Skeletal muscle tissue (tissue), 4 donors: ENCODE measurements around the gene WDR90. TPM values are rescaled to one million over a fixed set of nuclear protein-coding genes. Genes with fewer than 3 reads are reported as not detected.

Experiments
- H3K27ac ChIP-seq: one replicate; pipeline ENCODE4 v1.7.0; 2013; ENCODE audit warnings: mild to moderate bottlenecking, low read depth, low read length, inconsistent platforms
- H3K27me3 ChIP-seq, 3 donors: one replicate each; pipeline ENCODE4 v1.7.0; 2013; ENCODE audit warnings: low read length in 3 of 3; ENCODE audit not compliant: control insufficient read depth in 3 of 3, insufficient read depth in 3 of 3
- H3K36me3 ChIP-seq, 3 donors: one replicate each; pipeline ENCODE4 v1.7.0; 2013; ENCODE audit warnings: low read length in 3 of 3; ENCODE audit not compliant: control insufficient read depth in 3 of 3, insufficient read depth in 3 of 3
- H3K4me1 ChIP-seq, 3 donors: one replicate each; pipeline ENCODE4 v1.7.0; 2013; ENCODE audit warnings: low read length in 3 of 3, mild to moderate bottlenecking in 3 of 3; ENCODE audit not compliant: control insufficient read depth in 3 of 3, insufficient read depth in 3 of 3
- H3K4me3 ChIP-seq, 3 donors: one replicate each; pipeline ENCODE4 v1.7.0; 2013; ENCODE audit warnings: low read length in 3 of 3
- H3K9ac ChIP-seq, 3 donors: one replicate each; pipeline ENCODE4 v1.7.0; 2013; ENCODE audit warnings: low read length in 3 of 3, mild to moderate bottlenecking in 3 of 3, moderate library complexity in 2 of 3, low read depth in 1 of 3
- H3K9me3 ChIP-seq, 3 donors: one replicate each; pipeline ENCODE4 v1.7.0; 2013; ENCODE audit warnings: low read length in 3 of 3; ENCODE audit not compliant: control insufficient read depth in 3 of 3
- total RNA-seq: library from RNA; depleted of rRNA; stranded (reverse); fragments of >200 nt; gene quantifications from one replicate; pipeline ENCODE4 v1.2.3, GENCODE V29; 2014
- donor health status: Osteomylitis.

WDR90 gene
- total RNA-seq, 1 donor from 2014 or later = 6.3 TPM

GRCh38 chr16:679814-680624, 30.9 kb downstream of the WDR90 start, which contains the start of gene STUB1:
STUB1 (plus strand) TSS chr16:680410; CDS start chr16:680526, 116 bp downstream.
- H3K9me3 ChIP-seq = no peaks in the 10 kb centered on the region
- peak within 1 kb of the TSS; percentile 86 to 93 (median 88) for H3K9ac ChIP-seq
- H3K4me1 ChIP-seq = peaks cover 43 to 51% (median 48%) of the 10 kb centered on the region in 3 donors

GRCh38 chr16:680625-680945, 31.4 kb downstream of the WDR90 start:
- Histone ChIP-seq H3K27me3 (peaks cover 0 to 9% (median 0%) of the 10 kb centered on the region in 3 donors), H3K4me3 (peak overlapping the region; percentile 81 to 86 (median 85)), H3K27ac (peak overlapping the region; percentile 79), H3K36me3 (peaks cover 16 to 23% (median 22%) of the 10 kb centered on the region in 3 donors), H3K9ac (peak overlapping the region; percentile 86 to 93 (median 88)), H3K9me3 (no peaks in the 10 kb centered on the region), H3K4me1 (peaks cover 43 to 52% (median 50%) of the 10 kb centered on the region in 3 donors)

More at GRCh38 chr16:679814-680624, 30.9 kb downstream of the WDR90 start, which contains the start of gene STUB1:
- Histone ChIP-seq H3K27ac (peak within 1 kb of the TSS; percentile 79), H3K27me3 (peaks cover 0 to 13% (median 3%) of the 10 kb centered on the region in 3 donors), H3K4me3 (peak within 1 kb of the TSS; percentile 81 to 86 (median 85)), H3K36me3 (peaks cover 16 to 19% (median 18%) of the 10 kb centered on the region in 3 donors)

DNA sequence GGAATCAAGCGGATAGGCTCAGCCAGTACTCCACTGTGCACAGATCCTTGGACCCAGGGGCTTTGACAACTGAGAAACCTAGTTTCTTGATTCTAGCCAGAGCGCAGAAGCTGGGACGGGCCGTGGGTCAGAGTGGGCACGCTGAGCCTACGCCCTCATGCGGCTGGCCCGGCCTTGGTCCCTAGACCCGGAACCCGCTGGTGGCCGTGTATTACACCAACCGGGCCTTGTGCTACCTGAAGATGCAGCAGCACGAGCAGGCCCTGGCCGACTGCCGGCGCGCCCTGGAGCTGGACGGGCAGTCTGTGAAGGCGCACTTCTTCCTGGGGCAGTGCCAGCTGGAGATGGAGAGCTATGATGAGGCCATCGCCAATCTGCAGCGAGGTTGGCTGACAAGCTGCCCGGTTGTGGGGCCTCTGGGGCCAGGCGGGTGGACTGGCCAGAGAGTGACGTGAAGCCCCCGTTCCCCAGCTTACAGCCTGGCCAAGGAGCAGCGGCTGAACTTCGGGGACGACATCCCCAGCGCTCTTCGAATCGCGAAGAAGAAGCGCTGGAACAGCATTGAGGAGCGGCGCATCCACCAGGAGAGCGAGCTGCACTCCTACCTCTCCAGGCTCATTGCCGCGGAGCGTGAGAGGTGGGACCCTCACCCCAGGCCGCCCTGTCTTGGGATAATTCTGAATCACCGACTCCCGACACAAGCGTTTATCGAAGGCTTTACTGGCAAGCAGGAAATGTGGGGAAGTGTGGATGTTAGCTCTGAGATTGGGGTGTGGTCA, 32.0 kb downstream of the WDR90 start:
- Histone ChIP-seq H3K4me3 (peak overlapping the region; percentile 81 to 86 (median 85)), H3K36me3 (peaks cover 16 to 23% (median 22%) of the 10 kb centered on the region in 3 donors), H3K9ac (peak overlapping the region; percentile 86 to 93 (median 88)), H3K27me3 (peaks cover 0 to 7% (median 0%) of the 10 kb centered on the region in 3 donors), H3K27ac (peak overlapping the region; percentile 79), H3K9me3 (no peaks in the 10 kb centered on the region), H3K4me1 (peaks cover 47 to 55% (median 50%) of the 10 kb centered on the region in 3 donors)

GRCh38 chr16:681746-682427, 32.7 kb downstream of the WDR90 start:
- Histone ChIP-seq H3K9me3 (no peaks in the 10 kb centered on the region), H3K9ac (peak overlapping the region in 1 of 3 donors; percentile 93), H3K4me3 (peak overlapping the region; percentile 10 to 86 (median 85)), H3K27me3 (peaks cover 0 to 4% (median 0%) of the 10 kb centered on the region in 3 donors), H3K27ac (no peak overlapping the region), H3K4me1 (peaks cover 48 to 60% (median 50%) of the 10 kb centered on the region in 3 donors), H3K36me3 (peaks cover 16 to 27% (median 26%) of the 10 kb centered on the region in 3 donors)

- H3K36me3 ChIP-seq = peaks cover 21 to 35% (median 26%) of the 10 kb centered on the region in 3 donors
- peak overlapping the region in 1 of 3 donors; percentile 79 for H3K9ac ChIP-seq
- H3K27ac ChIP-seq = no peak overlapping the region
- H3K27me3 ChIP-seq = no peaks in the 10 kb centered on the region
- peaks cover 48 to 69% (median 50%) of the 10 kb centered on the region in 3 donors for H3K4me1 ChIP-seq
- H3K4me3 ChIP-seq = peak overlapping the region in 2 of 3 donors; percentile 81 to 87
- H3K9me3 ChIP-seq = no peaks in the 10 kb centered on the region
Observed at GRCh38 chr16:682493-683395, 33.6 kb downstream of the WDR90 start.

- Histone ChIP-seq H3K9ac (peak overlapping the region; percentile 33 to 79 (median 62)), H3K4me3 (peak overlapping the region; percentile 59 to 87 (median 81)), H3K27me3 (no peaks in the 10 kb centered on the region), H3K27ac (no peak overlapping the region), H3K36me3 (peaks cover 22 to 37% (median 26%) of the 10 kb centered on the region in 3 donors), H3K9me3 (no peaks in the 10 kb centered on the region), H3K4me1 (peaks cover 50 to 75% (median 52%) of the 10 kb centered on the region in 3 donors)
Observed at GRCh38 chr16:683396-684070, 34.4 kb downstream of the WDR90 start.

- Histone ChIP-seq H3K4me1 (peaks cover 53 to 82% (median 56%) of the 10 kb centered on the region in 3 donors), H3K9me3 (no peaks in the 10 kb centered on the region), H3K27me3 (no peaks in the 10 kb centered on the region), H3K9ac (peak within 1 kb of the TSS; percentile 51 to 82 (median 62)), H3K27ac (peak within 1 kb of the TSS; percentile 54), H3K4me3 (peak within 1 kb of the TSS; percentile 72 to 87 (median 81)), H3K36me3 (peaks cover 22 to 37% (median 26%) of the 10 kb centered on the region in 3 donors)
Observed at GRCh38 chr16:684071-684794, 35.1 kb downstream of the WDR90 start, which contains the start of gene JMJD8. JMJD8 (minus strand) TSS chr16:684334; CDS start chr16:684319, 15 bp downstream.
